Measurements from ENCODE around the gene INSYN1.
"Not testable (repeated sequence)": the region's sequence is repeated elsewhere in the genome, so short reads cannot be mapped to it uniquely, and the experiment has no call there.

The INSYN1 gene

GRCh38 chr15:73708691-73709090 is 44.5 kb downstream of the INSYN1 start:
- TF ChIP-seq CTCF (IDR thresholded peaks at IDR 0.05; ENCODE audit: control insufficient read depth, extremely low read depth, insufficient read depth): no peak
- no peak for DNase-seq (ENCODE audit: low read depth)
- no peak overlapping the region for H3K4me3 ChIP-seq (ENCODE audit: low read depth, low read length)

GRCh38 chr15:73704869-73705645 is 48.1 kb downstream of the INSYN1 start:
- DNase-seq (ENCODE audit: low read depth): no peak
- H3K4me3 ChIP-seq (ENCODE audit: low read depth, low read length): no peak overlapping the region
- peak; percentile 78 for TF ChIP-seq CTCF (IDR thresholded peaks at IDR 0.05; ENCODE audit: control insufficient read depth, extremely low read depth, insufficient read depth)

DNA sequence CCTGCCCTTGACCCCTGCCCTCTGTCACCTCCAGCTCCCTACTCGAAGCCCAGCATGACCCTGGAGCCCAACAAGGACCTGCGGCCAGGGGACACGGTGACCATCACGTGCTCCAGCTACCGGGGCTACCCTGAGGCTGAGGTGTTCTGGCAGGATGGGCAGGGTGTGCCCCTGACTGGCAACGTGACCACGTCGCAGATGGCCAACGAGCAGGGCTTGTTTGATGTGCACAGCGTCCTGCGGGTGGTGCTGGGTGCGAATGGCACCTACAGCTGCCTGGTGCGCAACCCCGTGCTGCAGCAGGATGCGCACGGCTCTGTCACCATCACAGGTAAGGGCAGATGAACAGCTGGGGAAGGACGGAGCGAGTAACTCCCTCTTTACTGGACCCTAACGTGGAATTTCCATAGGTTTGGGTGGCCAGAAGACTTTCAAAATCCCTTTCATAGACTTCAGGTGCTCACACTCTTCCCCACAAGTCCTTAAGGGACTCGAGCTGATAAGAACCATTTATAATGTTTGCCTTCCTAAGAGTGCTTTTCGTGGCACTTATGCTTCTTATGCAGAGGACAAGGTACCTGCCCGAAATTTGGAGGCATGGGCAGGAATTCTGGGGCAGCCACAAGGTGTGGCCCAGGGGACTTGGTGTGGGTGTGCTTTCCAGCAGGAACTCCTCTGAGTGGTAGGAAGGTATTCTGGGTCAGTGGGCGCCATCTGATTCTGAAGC is 48.8 kb downstream of the INSYN1 start:
- not testable (repeated sequence) for H3K4me3 ChIP-seq (ENCODE audit: low read depth, low read length); DNase-seq (ENCODE audit: low read depth)

- DNase-seq (ENCODE audit: low read depth); H3K4me3 ChIP-seq (ENCODE audit: low read depth, low read length): not testable (repeated sequence)
Observed at GRCh38 chr15:73703601-73704000, 49.5 kb downstream of the INSYN1 start.

- H3K4me3 ChIP-seq (ENCODE audit: low read depth, low read length); DNase-seq (ENCODE audit: low read depth): not testable (repeated sequence)
Observed at GRCh38 chr15:73702311-73703239, 50.6 kb downstream of the INSYN1 start.

- peak; percentile 97 for TF ChIP-seq CTCF (IDR thresholded peaks at IDR 0.05; ENCODE audit: control insufficient read depth, extremely low read depth, insufficient read depth)
- H3K4me3 ChIP-seq (ENCODE audit: low read depth, low read length): no peak overlapping the region
- DNase-seq (ENCODE audit: low read depth): no peak
Observed at GRCh38 chr15:73700041-73700842, 52.9 kb downstream of the INSYN1 start.

DNA sequence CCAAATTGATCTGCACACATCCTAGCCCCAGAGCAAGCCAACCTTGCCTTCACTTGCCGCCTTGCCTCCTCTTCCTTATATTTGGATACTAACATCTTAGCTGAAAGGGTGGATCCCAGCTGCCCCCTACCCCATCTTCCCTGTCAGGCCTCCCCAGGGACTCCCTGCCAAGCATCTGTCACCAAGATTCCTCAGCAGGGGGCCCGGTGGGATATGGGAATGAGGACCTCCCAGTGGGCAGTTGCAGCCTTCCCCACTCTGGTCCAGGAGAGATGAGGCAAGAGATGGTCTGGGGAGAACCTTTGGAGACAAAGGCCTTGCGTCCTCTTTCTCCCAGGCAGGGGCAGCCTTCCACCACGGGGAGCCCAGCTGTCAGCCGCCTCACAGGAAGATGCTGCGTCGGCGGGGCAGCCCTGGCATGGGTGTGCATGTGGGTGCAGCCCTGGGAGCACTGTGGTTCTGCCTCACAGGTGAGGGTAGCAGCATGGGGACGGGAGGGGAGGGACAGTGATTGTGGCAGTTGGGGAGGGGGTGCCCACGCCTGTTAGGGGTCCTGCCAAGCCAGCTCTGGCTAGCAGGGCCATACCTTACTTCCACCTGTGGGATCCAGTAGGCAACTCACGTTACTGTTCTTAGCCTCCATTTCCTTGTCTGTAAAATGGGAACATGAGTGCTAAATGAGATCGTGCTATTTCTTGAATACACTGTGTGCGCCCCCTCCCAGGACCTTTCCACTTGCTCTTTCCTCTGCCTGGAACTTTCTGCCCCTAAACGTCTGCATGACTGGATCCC is 53.7 kb downstream of the INSYN1 start:
- H3K4me3 ChIP-seq (ENCODE audit: low read depth, low read length): no peak overlapping the region
- TF ChIP-seq CTCF (IDR thresholded peaks at IDR 0.05; ENCODE audit: control insufficient read depth, extremely low read depth, insufficient read depth): no peak
- no peak for DNase-seq (ENCODE audit: low read depth)
